WI38 (cell line): ENCODE results near the gene JCAD.

ENCODE experiments used
- H3K4me3 ChIP-seq: 2 replicates; pipeline ENCODE4 v1.5.1; 2011; ENCODE audit warnings: low read depth, mild to moderate bottlenecking, control low read depth, low read length
- CTCF ChIP-seq: IDR thresholded peaks from 2 replicates; pipeline ENCODE4 v1.5.1; 2012; ENCODE audit warnings: low read depth, mild to moderate bottlenecking, control low read depth, low read length

The JCAD gene

GRCh38 chr10:30095631-30096422 is 36.4 kb upstream of the JCAD start:
- TF ChIP-seq CTCF: no peak
- H3K4me3 ChIP-seq: no peak overlapping the region

GRCh38 chr10:30094601-30095000 is 35.2 kb upstream of the JCAD start:
- TF ChIP-seq CTCF: no peak
- no peak overlapping the region for H3K4me3 ChIP-seq

DNA sequence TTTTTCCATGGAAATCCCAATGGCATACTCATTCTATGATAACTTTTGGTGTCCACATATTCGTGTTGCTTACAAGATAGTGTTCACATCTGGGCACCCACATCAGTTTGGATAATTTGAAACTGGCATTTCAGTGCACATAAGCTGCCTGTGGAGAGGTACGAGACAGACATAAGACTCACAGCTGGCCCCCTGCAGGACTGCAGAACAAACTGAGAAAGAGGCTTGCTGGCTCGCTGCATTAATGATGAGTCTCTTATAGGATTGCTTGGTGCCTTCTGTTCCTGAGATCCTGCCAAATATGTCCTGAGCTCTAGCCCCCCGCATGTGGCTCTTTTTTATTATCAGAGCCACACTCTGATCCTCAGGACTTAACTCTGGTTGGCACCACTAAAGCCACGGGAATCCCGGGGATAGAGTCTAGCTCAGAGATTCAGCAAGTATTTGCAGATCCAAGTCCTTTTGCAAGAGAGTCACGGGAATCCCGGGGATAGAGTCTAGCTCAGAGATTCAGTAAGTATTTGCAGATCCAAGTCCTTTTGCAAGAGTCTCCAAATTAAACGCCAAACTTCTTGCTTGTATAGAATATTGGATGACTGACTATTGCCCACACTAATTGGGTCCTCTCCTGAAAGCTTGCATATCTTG is 34.0 kb upstream of the JCAD start:
- no peak for TF ChIP-seq CTCF

GRCh38 chr10:30092151-30092790 is 32.9 kb upstream of the JCAD start:
- TF ChIP-seq CTCF: no peak
- H3K4me3 ChIP-seq: no peak overlapping the region

More for the DNA sequence above, 34.0 kb upstream of the JCAD start:
- H3K4me3 ChIP-seq: no peak overlapping the region

DNA sequence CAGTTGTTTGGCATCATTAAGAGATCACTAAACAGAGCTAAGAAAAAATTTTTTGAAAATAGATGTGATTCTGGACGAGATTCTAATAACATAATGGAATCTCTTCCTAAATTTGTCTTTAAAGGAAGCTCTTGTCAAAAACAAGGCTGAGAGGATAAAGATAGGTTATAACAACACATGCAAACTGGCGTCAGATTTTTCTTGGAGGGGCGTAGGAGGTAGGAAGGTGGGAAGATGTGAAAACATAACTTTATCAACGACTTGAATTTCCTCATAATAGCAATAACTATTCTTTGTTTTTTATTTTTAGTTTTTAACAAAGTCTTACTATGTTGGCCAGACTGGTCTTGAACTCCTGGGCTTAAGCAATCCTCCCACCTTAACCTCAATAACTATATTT is 31.8 kb upstream of the JCAD start:
- no peak overlapping the region for H3K4me3 ChIP-seq
- no peak for TF ChIP-seq CTCF

- no peak overlapping the region for H3K4me3 ChIP-seq
- TF ChIP-seq CTCF: no peak
These were observed 28.8 kb upstream of the JCAD start for GRCh38 chr10:30088178-30088577.

DNA sequence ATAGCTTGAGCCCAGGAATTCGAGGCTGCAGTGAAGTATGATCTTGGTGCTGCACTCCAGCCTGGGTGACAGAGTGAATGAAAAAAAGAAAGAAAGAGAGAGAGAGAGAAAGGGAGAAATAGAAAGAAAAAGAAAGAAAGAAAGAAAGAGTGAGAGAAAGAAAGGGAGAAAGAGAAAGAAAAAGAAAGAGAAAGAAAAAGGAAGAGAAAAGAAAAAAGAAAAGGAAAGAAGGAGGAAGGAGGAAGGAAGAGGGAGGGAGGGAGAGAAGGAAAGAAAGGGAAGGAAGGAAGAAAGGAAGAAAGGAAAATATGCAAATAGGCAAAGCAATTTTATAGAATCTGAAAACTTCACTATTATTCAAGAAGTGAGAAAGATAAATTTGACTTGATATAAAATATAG is 24.5 kb upstream of the JCAD start:
- no peak for TF ChIP-seq CTCF
- H3K4me3 ChIP-seq: no peak overlapping the region
